HG02970 (cell line): Measurements from ENCODE around the gene SLC7A7.
"Not testable (repeated sequence)": the region's sequence is repeated elsewhere in the genome, so short reads cannot be mapped to it uniquely, and the experiment has no call there.

Experiments used
- ATAC-seq: cut with Tn5 transposase; IDR thresholded peaks from one replicate; pipeline ENCODE4 v1.9.1; 2021; ENCODE audit warnings: mild to moderate bottlenecking, moderate library complexity, moderate number of reproducible peaks; ENCODE audit not compliant: unreplicated experiment, low FRiP score

The SLC7A7 gene

GRCh38 chr14:22794551-22794951, 20.7 kb downstream of the SLC7A7 start:
- no peak for ATAC-seq

DNA sequence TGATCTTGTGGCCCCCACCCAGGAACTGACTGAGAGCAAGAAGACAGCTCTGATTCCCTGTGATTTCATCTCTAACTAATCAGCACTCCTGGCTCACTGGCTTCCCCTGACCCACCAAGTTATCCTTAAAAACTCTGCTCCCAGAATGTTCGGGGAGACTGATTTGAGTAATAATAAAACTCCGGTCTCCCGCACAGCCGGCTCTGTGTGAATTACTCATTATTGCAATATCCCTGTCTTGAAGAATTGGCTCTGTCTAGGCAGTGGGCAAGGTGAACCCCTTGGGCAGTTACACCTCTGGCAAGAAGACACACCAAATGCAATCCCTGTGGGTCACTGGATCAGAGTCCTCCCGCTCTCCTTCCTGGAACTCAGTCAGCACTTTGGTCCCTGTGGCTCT, 21.3 kb downstream of the SLC7A7 start:
- no peak for ATAC-seq

DNA sequence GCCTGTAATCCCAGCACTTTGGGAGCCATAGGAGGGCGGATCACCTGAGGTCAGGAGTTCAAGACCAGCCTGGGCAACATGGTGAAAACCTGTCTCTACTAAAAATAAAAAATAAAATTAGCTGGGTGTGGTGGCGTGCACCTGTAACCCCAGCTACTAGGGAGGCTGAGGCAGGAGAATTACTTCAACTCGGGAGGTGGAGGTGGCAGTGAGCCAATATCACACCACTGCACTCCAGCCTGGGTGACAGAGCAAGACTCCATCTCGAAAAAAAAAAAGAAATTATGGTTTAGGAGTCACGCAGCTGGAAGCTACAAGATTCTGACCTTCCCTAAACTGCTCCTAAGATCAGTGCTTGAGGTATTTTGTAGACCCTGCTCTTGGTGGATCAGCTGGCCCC, 21.7 kb downstream of the SLC7A7 start:
- ATAC-seq = not testable (repeated sequence)

DNA sequence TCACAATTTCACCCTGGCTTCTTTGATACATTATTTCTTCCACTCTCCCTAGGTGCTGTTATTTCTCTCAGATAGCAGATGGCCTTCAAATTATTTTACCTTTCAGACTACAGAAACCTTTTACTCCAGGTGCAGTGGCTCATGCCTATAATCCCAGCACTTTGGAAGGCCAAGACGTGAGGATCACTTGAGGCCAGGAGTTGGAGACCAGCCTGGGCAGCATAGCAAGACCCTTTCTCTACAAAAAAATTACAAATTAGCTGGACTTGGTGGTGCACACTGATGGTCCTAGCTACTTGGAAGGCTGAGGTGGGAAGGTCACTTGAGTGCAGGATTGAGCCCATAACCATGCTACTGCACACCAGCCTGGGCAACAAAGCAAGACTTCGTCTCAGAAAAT, 23.1 kb downstream of the SLC7A7 start:
- no peak for ATAC-seq

GRCh38 chr14:22791301-22791700, 23.9 kb downstream of the SLC7A7 start:
- no peak for ATAC-seq

GRCh38 chr14:22786685-22787084, 28.6 kb downstream of the SLC7A7 start:
- no peak for ATAC-seq

- no peak for ATAC-seq
These were observed 33.8 kb downstream of the SLC7A7 start for GRCh38 chr14:22781301-22781991.

DNA sequence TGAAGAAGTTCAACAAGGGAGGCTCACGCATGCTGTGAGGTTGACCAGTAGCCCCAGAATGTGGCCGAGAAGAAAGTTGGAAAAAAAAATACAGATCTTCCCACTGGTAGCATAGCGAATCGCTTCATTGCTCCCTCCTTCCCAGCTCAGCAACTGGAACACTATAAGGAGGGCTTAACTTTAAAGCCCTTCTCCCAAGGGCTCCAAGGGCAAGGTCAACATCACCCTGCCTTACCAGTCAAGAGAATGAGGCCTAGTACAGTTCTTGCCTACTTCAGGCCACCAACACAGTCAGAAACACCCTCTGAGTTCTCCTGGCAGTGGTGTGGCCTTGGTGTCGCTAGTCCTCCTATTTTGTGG, 34.3 kb downstream of the SLC7A7 start:
- ATAC-seq = no peak

- no peak for ATAC-seq
These were observed 35.0 kb downstream of the SLC7A7 start for GRCh38 chr14:22780105-22780679.

DNA sequence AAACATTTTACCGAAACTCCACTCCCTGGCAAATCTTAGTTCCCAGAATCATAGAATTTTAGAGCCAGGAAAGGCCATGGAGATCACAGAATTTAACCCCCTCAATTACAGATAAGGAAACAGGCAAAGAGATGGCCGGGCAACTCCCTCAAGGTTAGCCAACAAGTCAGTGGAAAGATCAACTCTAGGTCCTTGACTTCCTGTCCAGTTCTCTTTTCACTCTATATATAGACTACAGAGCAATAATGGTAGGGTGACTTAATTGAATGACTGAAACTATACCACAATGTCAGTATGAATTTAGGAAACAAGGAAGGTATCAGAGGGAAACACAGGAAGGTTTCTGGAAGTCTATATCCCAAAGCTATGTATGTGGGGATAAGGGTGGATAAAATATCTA, 37.2 kb downstream of the SLC7A7 start:
- ATAC-seq = no peak

GRCh38 chr14:22776849-22777248, 38.4 kb downstream of the SLC7A7 start:
- not testable (repeated sequence) for ATAC-seq

- ATAC-seq = no peak
These were observed 39.0 kb downstream of the SLC7A7 start for GRCh38 chr14:22776215-22776614.

DNA sequence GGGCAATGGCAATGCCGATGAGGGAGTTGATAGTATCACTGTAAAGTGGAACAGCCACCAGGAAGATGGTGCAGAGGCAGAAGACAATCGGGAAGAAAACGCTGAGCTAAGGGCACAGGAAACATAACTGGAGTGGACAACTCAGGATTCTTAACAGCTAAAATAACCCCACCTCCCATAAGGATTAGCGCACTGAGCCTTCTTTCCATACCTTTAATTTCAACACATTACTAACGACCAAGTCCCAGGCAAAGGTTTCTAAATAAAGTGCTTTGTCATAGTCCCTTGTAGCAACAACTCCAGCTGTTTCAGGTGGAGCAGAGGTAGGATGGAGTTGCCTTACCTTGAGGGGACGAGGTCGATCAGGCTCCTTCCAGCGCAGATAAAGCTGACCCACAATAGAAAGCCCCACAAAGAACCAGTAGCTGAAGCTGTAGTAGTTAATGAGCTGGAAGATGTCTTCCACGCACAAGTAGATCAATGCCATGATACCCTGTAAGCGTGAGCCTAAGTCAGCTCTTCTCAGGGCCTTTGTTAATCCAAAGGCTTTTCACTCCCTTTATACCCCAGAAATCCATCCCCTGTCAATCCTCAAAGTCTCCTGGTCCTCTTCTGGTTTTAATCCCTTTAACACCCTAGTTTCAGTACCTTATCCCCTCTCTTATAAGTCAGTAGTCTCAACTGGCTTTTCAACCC, 41.1 kb downstream of the SLC7A7 start:
- no peak for ATAC-seq

- ATAC-seq = no peak
These were observed 41.8 kb downstream of the SLC7A7 start for GRCh38 chr14:22773162-22774010.

DNA sequence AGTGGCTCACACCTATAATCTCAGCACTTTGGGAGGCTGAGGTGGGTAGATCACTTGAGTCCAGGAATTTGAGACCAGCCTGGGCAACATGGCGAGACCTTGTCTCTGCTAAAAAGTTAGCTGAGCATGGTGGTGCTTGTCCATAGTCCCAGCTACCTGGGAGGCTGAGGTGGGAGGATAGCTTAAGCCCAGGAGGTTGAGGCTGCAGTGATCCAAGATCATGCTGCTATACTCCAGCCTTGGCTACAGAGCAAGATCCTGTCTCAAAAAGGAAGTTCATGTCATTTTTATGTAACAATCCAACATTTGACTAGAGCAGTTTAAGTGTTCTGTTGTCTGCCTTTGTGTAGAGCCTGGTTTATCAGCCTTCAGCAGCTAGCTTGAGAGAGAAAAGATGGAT, 42.5 kb downstream of the SLC7A7 start:
- no peak for ATAC-seq

- no peak for ATAC-seq
These were observed 44.6 kb downstream of the SLC7A7 start for GRCh38 chr14:22770481-22771187.

DNA sequence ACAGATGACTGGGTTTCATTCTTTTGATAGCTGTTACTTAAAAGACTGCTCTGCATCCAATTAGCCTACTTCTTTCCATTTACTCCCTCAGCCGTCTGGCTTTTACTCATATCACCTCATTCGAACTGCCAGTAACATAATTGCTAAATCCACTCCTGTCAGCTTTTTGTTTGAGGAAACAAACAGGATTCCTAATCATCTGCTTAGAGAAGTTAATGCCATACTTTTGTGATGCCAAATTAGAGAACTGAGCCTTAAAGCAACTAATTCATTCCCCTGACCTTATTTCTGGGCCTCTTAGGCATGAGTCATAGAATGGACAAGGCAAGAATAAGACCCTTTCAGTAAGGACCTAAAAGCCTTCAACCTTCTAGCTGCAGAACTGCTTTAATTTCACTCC, 45.9 kb downstream of the SLC7A7 start:
- no peak for ATAC-seq

DNA sequence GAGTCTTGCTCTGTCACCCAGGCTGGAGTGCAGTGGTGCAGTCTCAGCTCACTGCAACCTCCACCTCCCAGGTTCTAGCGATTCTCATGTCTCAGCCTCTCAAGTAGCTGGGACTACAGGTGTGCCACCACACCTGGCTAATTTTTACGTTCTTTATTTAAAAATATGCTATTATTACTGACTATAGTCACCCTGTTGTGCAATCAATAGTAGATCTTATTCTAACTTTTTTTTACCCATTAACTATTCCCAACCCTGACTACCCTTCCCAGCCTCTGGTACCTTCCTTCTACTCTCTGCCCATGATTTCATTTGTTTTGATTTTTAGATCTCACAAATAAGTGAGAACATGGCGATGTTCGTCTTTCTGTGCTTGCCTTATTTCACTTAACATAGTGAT, 46.3 kb downstream of the SLC7A7 start:
- ATAC-seq = no peak

DNA sequence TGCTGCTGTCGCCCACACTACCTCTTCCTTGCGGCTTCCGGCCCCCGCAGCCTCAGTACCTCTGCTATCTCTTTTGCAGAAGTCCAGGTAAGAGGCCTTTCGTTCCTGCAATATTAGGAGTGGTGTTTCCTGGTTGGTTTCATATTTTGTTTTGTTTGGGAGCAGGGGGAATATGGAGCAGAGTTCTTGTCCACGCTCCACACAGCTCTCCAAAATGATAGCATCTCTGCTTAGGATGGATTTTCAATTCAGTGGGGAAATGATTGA, 48.0 kb downstream of the SLC7A7 start:
- ATAC-seq = no peak

GRCh38 chr14:22766457-22767322, 48.5 kb downstream of the SLC7A7 start, which contains the start of gene OXA1L:
Gene OXA1L (plus strand): TSS chr14:22766688. CDS start chr14:22766702, 14 bp downstream.
- ATAC-seq = peak; percentile 83
